Measurements from ENCODE around the gene ADGRL3.

Gene ADGRL3

GRCh38 chr4:61896634-61897033 is 696.5 kb downstream of the ADGRL3 start:
- ATAC-seq: no peak
- TF ChIP-seq TCF4 (CRISPR knock-in tag; IDR thresholded peaks at IDR 0.05; ENCODE audit: borderline replicate concordance): 0 out of 2 replicates have a peak, but pooled peaks have one; percentile 21
- 0 out of 2 replicates have a peak, but pooled peaks have one; percentile 26 for TF ChIP-seq TSHZ2 (CRISPR knock-in tag; IDR thresholded peaks at IDR 0.05)
- TF ChIP-seq ZFP3 (CRISPR knock-in tag; IDR thresholded peaks at IDR 0.05): no peak

- ATAC-seq: no peak
- no peak for TF ChIP-seq GLIS3 (CRISPR knock-in tag; IDR thresholded peaks at IDR 0.05)
- no peak for TF ChIP-seq RARB (CRISPR knock-in tag; IDR thresholded peaks at IDR 0.05)
- TF ChIP-seq ESRRG (CRISPR knock-in tag; IDR thresholded peaks at IDR 0.05): no peak
- no peak for TF ChIP-seq CSRNP3 (CRISPR knock-in tag; IDR thresholded peaks at IDR 0.05)
- no peak for TF ChIP-seq ZNF70 (CRISPR knock-in tag; IDR thresholded peaks at IDR 0.05)
- TF ChIP-seq ZNF565 (CRISPR knock-in tag; conservative IDR thresholded peaks at IDR 0.05; ENCODE audit: low read depth): no peak
- TF ChIP-seq CSDC2 (CRISPR knock-in tag; IDR thresholded peaks at IDR 0.05): no peak
- no peak for TF ChIP-seq TCF4 (CRISPR knock-in tag; IDR thresholded peaks at IDR 0.05; ENCODE audit: borderline replicate concordance)
- TF ChIP-seq ZNF8 (CRISPR knock-in tag; IDR thresholded peaks at IDR 0.05): no peak
- TF ChIP-seq TOX (CRISPR knock-in tag; IDR thresholded peaks at IDR 0.05; ENCODE audit: borderline replicate concordance): no peak
- no peak for TF ChIP-seq ISL1 (CRISPR knock-in tag; IDR thresholded peaks at IDR 0.05)
- no peak for TF ChIP-seq ZFP3 (CRISPR knock-in tag; IDR thresholded peaks at IDR 0.05)
- TF ChIP-seq BACH2 (CRISPR knock-in tag; IDR thresholded peaks at IDR 0.05; ENCODE audit: borderline replicate concordance): no peak
- no peak for TF ChIP-seq TSHZ2 (CRISPR knock-in tag; IDR thresholded peaks at IDR 0.05)
Measured at GRCh38 chr4:61909031-61909430, 708.9 kb downstream of the ADGRL3 start.

- TF ChIP-seq ZNF8 (CRISPR knock-in tag; IDR thresholded peaks at IDR 0.05) (no peak), ZNF70 (CRISPR knock-in tag; IDR thresholded peaks at IDR 0.05) (no peak), TSHZ2 (CRISPR knock-in tag; IDR thresholded peaks at IDR 0.05) (no peak), BACH2 (CRISPR knock-in tag; IDR thresholded peaks at IDR 0.05; ENCODE audit: borderline replicate concordance) (no peak), SNAI2 (CRISPR knock-in tag; IDR thresholded peaks at IDR 0.05) (no peak), ZFP30 (CRISPR knock-in tag; IDR thresholded peaks at IDR 0.05) (no peak), ZNF565 (CRISPR knock-in tag; conservative IDR thresholded peaks at IDR 0.05; ENCODE audit: low read depth) (no peak), CSDC2 (CRISPR knock-in tag; IDR thresholded peaks at IDR 0.05) (no peak), PPARA (CRISPR knock-in tag; IDR thresholded peaks at IDR 0.05; ENCODE audit: borderline replicate concordance) (no peak)
- ATAC-seq: no peak
Measured at GRCh38 chr4:61911313-61911756, 711.2 kb downstream of the ADGRL3 start.

- no peak for ATAC-seq
- no peak for TF ChIP-seq GLIS3 (CRISPR knock-in tag; IDR thresholded peaks at IDR 0.05)
- no peak for TF ChIP-seq ESRRG (CRISPR knock-in tag; IDR thresholded peaks at IDR 0.05)
- no peak for TF ChIP-seq SNAI2 (CRISPR knock-in tag; IDR thresholded peaks at IDR 0.05)
- no peak for TF ChIP-seq BACH2 (CRISPR knock-in tag; IDR thresholded peaks at IDR 0.05; ENCODE audit: borderline replicate concordance)
- no peak for TF ChIP-seq POU6F1 (CRISPR knock-in tag; IDR thresholded peaks at IDR 0.05; ENCODE audit: borderline replicate concordance, low read depth)
- no peak for TF ChIP-seq OSR1 (CRISPR knock-in tag; IDR thresholded peaks at IDR 0.05)
- no peak for TF ChIP-seq ZC3H10 (CRISPR knock-in tag; IDR thresholded peaks at IDR 0.05)
- TF ChIP-seq CREB5 (CRISPR knock-in tag; IDR thresholded peaks at IDR 0.05; ENCODE audit: low read depth): no peak
Measured at GRCh38 chr4:61913619-61914018, 713.5 kb downstream of the ADGRL3 start.
